ENCODE results near the gene FBXW8. TPM values are rescaled to one million over a fixed set of nuclear protein-coding genes. Genes with fewer than 3 reads are reported as not detected.
A peak's percentile ranks its signal among the peaks of the same experiment; 100 is the strongest.

Gene FBXW8
- total and polyA plus RNA-seq, 8 donors = 3.6 to 9.6 (median 8.3) TPM

- 72 to 73% methylated on average over 1 of the region's 1 CpG for WGBS, 2 donors
- no peak for FAIRE-seq
- H3K36me3 ChIP-seq = no peaks in the 10 kb centered on the region
- no peak for TF ChIP-seq CTCF (IDR thresholded peaks at IDR 0.05)
- H3K4me1 ChIP-seq = peaks cover 13 to 25% (median 20%) of the 10 kb centered on the region in 3 donors
- H3K4me3 ChIP-seq = no peak overlapping the region
- no peaks in the 10 kb centered on the region for H3K27me3 ChIP-seq
- no peaks in the 10 kb centered on the region for H3K9me3 ChIP-seq
- DNase-seq = no peak
- ATAC-seq = no peak
- no peak overlapping the region for H3K27ac ChIP-seq
- intact Hi-C loops (cut with DNase I) = no loop called here
These were observed 26.9 kb downstream of the FBXW8 start for GRCh38 chr12:116937640-116938039.

GRCh38 chr12:116939734-116940133 is 29.0 kb downstream of the FBXW8 start:
- Histone ChIP-seq H3K4me3 (no peak overlapping the region), H3K27me3 (no peaks in the 10 kb centered on the region), H3K36me3 (no peaks in the 10 kb centered on the region), H3K27ac (no peak overlapping the region), H3K4me1 (peaks cover 0 to 4% (median 0%) of the 10 kb centered on the region in 3 donors), H3K9me3 (no peaks in the 10 kb centered on the region)
- TF ChIP-seq CTCF (IDR thresholded peaks at IDR 0.05) = no peak
- ATAC-seq = no peak
- 93 to 97% methylated on average over 3 of the region's 3 CpGs for WGBS, 2 donors
- intact Hi-C loops (cut with DNase I) = no loop called here
- FAIRE-seq = no peak
- DNase-seq = no peak

- H3K27me3 ChIP-seq = no peaks in the 10 kb centered on the region
- WGBS, 2 donors = 97% methylated on average over 5 of the region's 5 CpGs
- H3K9me3 ChIP-seq = no peaks in the 10 kb centered on the region
- peaks cover 0 to 9% (median 0%) of the 10 kb centered on the region in 3 donors for H3K36me3 ChIP-seq
- ATAC-seq (no peak), DNase-seq (no peak), FAIRE-seq (no peak)
- H3K4me1 ChIP-seq = no peaks in the 10 kb centered on the region
- no peak for TF ChIP-seq CTCF (IDR thresholded peaks at IDR 0.05)
- intact Hi-C loops (cut with DNase I) = no loop called here
- no peak overlapping the region for H3K27ac ChIP-seq
- no peak overlapping the region for H3K4me3 ChIP-seq
These were observed 30.4 kb downstream of the FBXW8 start for GRCh38 chr12:116941188-116941587.

- DNase-seq (no peak), FAIRE-seq (no peak), ATAC-seq (peak in 1 of 4 donors; percentile 37)
- Histone ChIP-seq H3K27me3 (no peaks in the 10 kb centered on the region), H3K9me3 (no peaks in the 10 kb centered on the region), H3K4me1 (no peaks in the 10 kb centered on the region), H3K4me3 (no peak overlapping the region), H3K36me3 (peaks cover 0 to 18% (median 0%) of the 10 kb centered on the region in 3 donors), H3K27ac (no peak overlapping the region)
- intact Hi-C loops (cut with DNase I) = no loop called here
- no peak for TF ChIP-seq CTCF (IDR thresholded peaks at IDR 0.05)
- 66 to 70% methylated on average over 6 of the region's 6 CpGs for WGBS, 2 donors
These were observed 32.9 kb downstream of the FBXW8 start for GRCh38 chr12:116943419-116944372.

All from pancreas (tissue), 10 donors.